Fibroblast of lung (primary cell): ENCODE data around the gene NME7. TPM values are rescaled to one million over a fixed set of nuclear protein-coding genes. Genes with fewer than 3 reads are reported as not detected.

ENCODE experiments used
- DNase-seq, 2 donors: peaks; one replicate each; pipeline versions ENCODE4 v3.0.0 to v3.0.0-alpha.2; 2010; ENCODE audit warnings: low read depth in 2 of 2
- H2AFZ ChIP-seq: 2 replicates; pipeline ENCODE4 v1.5.1; 2012; ENCODE audit warnings: low read length, control low read depth, inconsistent platforms
- H3K27ac ChIP-seq: 2 replicates; pipeline ENCODE4 v1.5.1; 2011; ENCODE audit warnings: low read length, control low read depth; ENCODE audit not compliant: insufficient read depth
- H3K27me3 ChIP-seq: 2 replicates; pipeline ENCODE4 v1.5.1; 2011; ENCODE audit warnings: mild to moderate bottlenecking, low read length; ENCODE audit not compliant: control insufficient read depth, insufficient read depth
- H3K36me3 ChIP-seq: 2 replicates; pipeline ENCODE4 v1.5.1; 2011; ENCODE audit warnings: low read length; ENCODE audit not compliant: control insufficient read depth, insufficient read depth
- H3K4me1 ChIP-seq: 2 replicates; pipeline ENCODE4 v1.5.1; 2011; ENCODE audit warnings: low read length; ENCODE audit not compliant: control insufficient read depth, insufficient read depth; ENCODE audit errors: extremely low read depth
- H3K4me2 ChIP-seq: 2 replicates; pipeline ENCODE4 v1.5.1; 2011; ENCODE audit warnings: low read length, control low read depth; ENCODE audit not compliant: insufficient read depth; ENCODE audit errors: extremely low read depth
- H3K4me3 ChIP-seq, 4 experiments: fragments of 200-600 bp in 1 of 4; sonication (generic) in 1 of 4; replicated peaks in 1 of 4; 2 replicates each; pipeline ENCODE4 v1.5.1; 2011 to 2016; ENCODE audit warnings: low read length in 4 of 4, low read depth in 3 of 4, mild to moderate bottlenecking in 3 of 4, control low read depth in 2 of 4, inconsistent platforms in 1 of 4, mixed read lengths in 1 of 4; ENCODE audit not compliant: insufficient read depth in 1 of 4; ENCODE audit errors: control extremely low read depth in 1 of 4
- H3K79me2 ChIP-seq: 2 replicates; pipeline ENCODE4 v1.5.1; 2012; ENCODE audit warnings: mild to moderate bottlenecking, low read length, inconsistent platforms; ENCODE audit not compliant: control insufficient read depth, insufficient read depth
- H3K9ac ChIP-seq: 2 replicates; pipeline ENCODE4 v1.5.1; 2011; ENCODE audit warnings: mild to moderate bottlenecking, low read length, control low read depth; ENCODE audit not compliant: insufficient read depth
- H3K9me3 ChIP-seq: 2 replicates; pipeline ENCODE4 v1.5.1; 2012; ENCODE audit warnings: low read depth, low read length; ENCODE audit not compliant: control insufficient read depth, insufficient read depth
- H4K20me1 ChIP-seq: 2 replicates; pipeline ENCODE4 v1.5.1; 2011; ENCODE audit warnings: low read length; ENCODE audit not compliant: control insufficient read depth, insufficient read depth; ENCODE audit errors: extremely low read depth
- CTCF ChIP-seq, 2 donors: IDR thresholded peaks in 1 of 2; conservative IDR thresholded peaks in 1 of 2; 1 replicate in 1 of 2; 2 replicates in 1 of 2; pipeline ENCODE4 v1.5.1; 2011 to 2012; ENCODE audit warnings: low read length in 2 of 2, control low read depth in 1 of 2, inconsistent platforms in 1 of 2, low read depth in 1 of 2, mild to moderate bottlenecking in 1 of 2
- EZH2 ChIP-seq: IDR thresholded peaks from 2 replicates; pipeline ENCODE4 v1.5.1; 2012; ENCODE audit warnings: low read length, control low read depth, mild to moderate bottlenecking; ENCODE audit errors: missing control alignments
- polyA plus RNA-seq, 2 donors: library from polyadenylated mRNA; depleted of rRNA in 1 of 2; stranded (reverse) in 1 of 2; unstranded in 1 of 2; fragments of >200 nt; gene quantifications; 2 replicates each; pipeline ENCODE4 v1.2.1, GENCODE V29; 2011 to 2012; ENCODE audit warnings: missing spikeins in 1 of 2
- total RNA-seq: library from RNA; depleted of rRNA; stranded (reverse); fragments of >200 nt; gene quantifications from 2 replicates; pipeline ENCODE4 v1.2.1, GENCODE V29; 2014

The NME7 gene
- total and polyA plus RNA-seq, 2 donors (not counting 1 experiment from before 2014, with no cell fraction given), result 21.0 to 30.8 TPM

- Histone ChIP-seq H3K4me3 (no peak overlapping the region), H3K36me3 (peaks cover 3% of the 10 kb centered on the region), H3K4me2 (no peak overlapping the region), H3K79me2 (no peaks in the 10 kb centered on the region), H3K27ac (no peak overlapping the region), H2AFZ (no peak overlapping the region), H3K27me3 (no peaks in the 10 kb centered on the region), H4K20me1 (no peaks in the 10 kb centered on the region), H3K9ac (no peak overlapping the region), H3K9me3 (no peaks in the 10 kb centered on the region), H3K4me1 (no peaks in the 10 kb centered on the region)
- peak in 1 of 2 donors; percentile 24 for TF ChIP-seq CTCF (conservative IDR thresholded peaks at IDR 0.05 in 1 of 2, IDR thresholded peaks at IDR 0.05 in 1 of 2; ENCODE audit: low read depth in 1 of 2, low read length in 2 of 2)
- TF ChIP-seq EZH2, result no peak
- peak in 1 of 2 donors; percentile 38 for DNase-seq
Observed at GRCh38 chr1:169133801-169134502, 233.6 kb downstream of the NME7 start.

- H3K79me2 ChIP-seq, result no peaks in the 10 kb centered on the region
- H3K9me3 ChIP-seq, result no peaks in the 10 kb centered on the region
- no peaks in the 10 kb centered on the region for H3K27me3 ChIP-seq
- TF ChIP-seq EZH2 (no peak), CTCF (conservative IDR thresholded peaks at IDR 0.05 in 1 of 2, IDR thresholded peaks at IDR 0.05 in 1 of 2; ENCODE audit: low read depth in 1 of 2, low read length in 2 of 2) (no peak)
- peaks cover 3% of the 10 kb centered on the region for H3K36me3 ChIP-seq
- H2AFZ ChIP-seq, result no peak overlapping the region
- H3K27ac ChIP-seq, result no peak overlapping the region
- no peak overlapping the region for H3K9ac ChIP-seq
- H3K4me3 ChIP-seq, result no peak overlapping the region
- DNase-seq, result no peak
- no peaks in the 10 kb centered on the region for H3K4me1 ChIP-seq
- no peaks in the 10 kb centered on the region for H4K20me1 ChIP-seq
- H3K4me2 ChIP-seq, result no peak overlapping the region
Observed at GRCh38 chr1:169133228-169133576, 234.4 kb downstream of the NME7 start.

DNA sequence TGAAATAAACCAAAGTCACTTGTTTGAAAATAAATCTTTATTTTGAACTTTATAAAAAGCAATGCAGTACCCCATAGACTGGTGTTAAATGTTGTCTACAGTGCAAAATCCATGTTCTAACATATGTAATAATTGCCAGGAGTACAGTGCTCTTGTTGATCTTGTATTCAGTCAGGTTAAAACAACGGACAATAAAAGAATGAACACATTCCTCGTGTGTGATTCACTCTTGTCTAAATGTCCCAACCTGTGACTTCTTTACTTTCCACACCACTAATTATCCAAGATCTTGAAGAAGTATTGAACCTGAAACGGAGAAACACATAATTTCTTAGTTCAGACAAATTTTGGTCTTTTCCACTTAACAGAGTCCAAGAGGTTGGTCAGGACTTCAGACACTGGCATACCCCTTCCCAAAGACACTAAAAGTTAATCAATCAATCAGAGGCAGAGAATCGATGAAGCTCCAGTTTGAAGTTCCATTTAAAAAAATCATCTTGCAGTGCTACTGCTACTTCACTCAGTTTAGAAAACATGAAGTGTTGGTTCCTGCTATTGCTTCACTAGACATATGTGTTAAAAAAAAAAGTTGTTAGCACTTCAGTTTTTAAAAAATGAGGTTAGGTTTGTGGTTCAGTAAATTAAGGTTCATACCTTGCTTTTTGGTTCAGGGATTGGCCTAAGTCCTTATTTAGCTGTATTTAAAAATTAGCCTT lies 234.9 kb downstream of the NME7 start:
- peaks cover 3% of the 10 kb centered on the region for H3K36me3 ChIP-seq
- TF ChIP-seq CTCF (conservative IDR thresholded peaks at IDR 0.05 in 1 of 2, IDR thresholded peaks at IDR 0.05 in 1 of 2; ENCODE audit: low read depth in 1 of 2, low read length in 2 of 2) (no peak), EZH2 (no peak)
- no peaks in the 10 kb centered on the region for H4K20me1 ChIP-seq
- H3K4me2 ChIP-seq, result no peak overlapping the region
- DNase-seq, result peak in 1 of 2 donors; percentile 45
- no peaks in the 10 kb centered on the region for H3K4me1 ChIP-seq
- H3K27me3 ChIP-seq, result no peaks in the 10 kb centered on the region
- H3K9me3 ChIP-seq, result no peaks in the 10 kb centered on the region
- no peak overlapping the region for H2AFZ ChIP-seq
- H3K4me3 ChIP-seq, result no peak overlapping the region
- no peak overlapping the region for H3K9ac ChIP-seq
- H3K27ac ChIP-seq, result no peak overlapping the region
- no peaks in the 10 kb centered on the region for H3K79me2 ChIP-seq
